Left lobe of liver (tissue), 2 donors: ENCODE measurements around the gene DCC. TPM values are rescaled to one million over a fixed set of nuclear protein-coding genes. Genes with fewer than 3 reads are reported as not detected.

Source experiments
- ATAC-seq: fragments of 200-7000 bp; cut with Tn5 transposase; one replicate; pipeline ENCODE4 v1.9.1; 2020; ENCODE audit warnings: mild to moderate bottlenecking, moderate library complexity
- DNase-seq: peaks from one replicate; pipeline ENCODE4 v3.0.0-alpha.2; 2020; ENCODE audit warnings: low spot score
- total RNA-seq: library from RNA; stranded (reverse); gene quantifications from one replicate; pipeline ENCODE4 v1.2.1, GENCODE V29; 2021
- donor health status: DM: no; HTN: no; CAD: no; lungs with moderate emphysema.
- donor health status: DM: no; HTN: yes; CAD: no.

The DCC gene
- total RNA-seq, 1 donor from 2014 or later: not detected

GRCh38 chr18:52577795-52578194, 237.8 kb downstream of the DCC start:
- DNase-seq (no peak), ATAC-seq (no peak)

DNA sequence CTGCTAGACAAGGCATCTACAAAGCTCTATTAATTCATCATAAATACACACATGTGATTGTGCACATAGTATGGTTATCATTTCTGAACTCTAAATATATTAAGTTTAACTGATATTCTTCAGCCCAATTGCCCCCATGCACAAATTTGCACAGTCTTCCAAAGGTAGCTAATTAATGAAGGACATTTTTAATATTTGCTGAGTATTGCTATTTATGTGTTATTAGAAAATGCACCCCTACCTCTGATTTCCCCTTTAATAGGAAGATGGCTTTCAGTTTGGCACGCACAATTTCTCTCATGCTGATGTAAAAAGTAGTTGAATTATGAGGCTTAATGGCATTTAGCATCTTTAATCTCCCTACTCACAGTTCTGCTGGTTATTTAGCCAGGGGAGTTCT, 242.1 kb downstream of the DCC start:
- ATAC-seq (no peak), DNase-seq (no peak)

GRCh38 chr18:52582516-52582915, 242.5 kb downstream of the DCC start:
- DNase-seq (no peak), ATAC-seq (no peak)

DNA sequence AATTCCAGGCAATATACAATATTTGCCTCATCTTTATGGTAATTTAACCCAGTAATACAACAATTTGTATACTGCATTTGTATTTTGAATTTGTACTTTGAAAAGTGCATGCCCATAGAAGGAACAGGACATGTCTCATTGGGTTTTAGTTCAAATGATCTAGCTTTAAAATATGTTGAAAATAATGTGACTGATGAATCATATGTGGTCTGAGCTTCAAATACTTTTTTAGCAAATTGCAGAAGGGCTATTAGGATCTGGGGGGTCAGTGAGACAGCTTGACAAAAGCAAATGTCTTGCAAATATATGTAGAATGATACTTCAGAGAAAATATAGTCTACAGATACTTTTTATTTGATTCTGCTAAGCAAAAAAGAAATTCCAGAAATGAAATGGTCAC, 248.9 kb downstream of the DCC start:
- ATAC-seq: no peak

DNA sequence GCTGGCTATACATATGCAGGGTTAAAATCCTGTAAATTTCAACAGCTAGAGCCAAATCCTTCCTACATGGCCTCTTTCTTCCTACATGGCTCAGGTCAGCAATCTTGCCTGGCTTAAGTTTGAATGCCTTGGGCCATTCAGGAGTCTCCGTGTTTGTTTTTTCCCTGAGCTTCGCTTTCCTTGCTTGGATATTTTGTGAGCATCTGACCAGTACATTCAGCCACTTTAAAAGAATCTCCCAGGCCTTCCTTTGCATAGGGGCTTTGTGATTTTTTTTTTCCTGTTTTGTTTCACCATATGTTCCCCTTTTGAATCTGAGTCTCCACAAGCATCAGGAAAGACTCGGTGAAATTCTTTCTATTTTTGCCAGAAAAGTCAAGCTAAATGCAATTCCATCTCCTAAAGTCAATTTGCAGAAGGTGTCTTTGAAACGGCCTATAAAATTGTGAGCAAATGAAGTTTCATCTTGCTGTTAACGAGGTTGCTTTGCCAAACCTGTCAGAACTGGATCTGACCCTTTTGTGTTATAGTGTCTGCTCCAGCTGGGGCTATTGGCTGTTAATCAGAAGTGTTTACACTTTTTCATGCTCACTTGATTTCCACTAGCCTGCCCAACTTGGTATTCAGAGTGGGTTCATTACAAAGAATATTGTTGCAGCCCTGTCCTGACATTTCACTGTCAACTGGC, 256.9 kb downstream of the DCC start:
- no peak for ATAC-seq
- no peak for DNase-seq

More for the DNA sequence above, 248.9 kb downstream of the DCC start:
- no peak for DNase-seq

GRCh38 chr18:52598921-52599320, 258.9 kb downstream of the DCC start:
- ATAC-seq: no peak
- DNase-seq: no peak

GRCh38 chr18:52602820-52603219, 262.8 kb downstream of the DCC start:
- DNase-seq: no peak
- no peak for ATAC-seq

- ATAC-seq (no peak), DNase-seq (no peak)
These were observed 265.3 kb downstream of the DCC start for GRCh38 chr18:52605345-52605744.

DNA sequence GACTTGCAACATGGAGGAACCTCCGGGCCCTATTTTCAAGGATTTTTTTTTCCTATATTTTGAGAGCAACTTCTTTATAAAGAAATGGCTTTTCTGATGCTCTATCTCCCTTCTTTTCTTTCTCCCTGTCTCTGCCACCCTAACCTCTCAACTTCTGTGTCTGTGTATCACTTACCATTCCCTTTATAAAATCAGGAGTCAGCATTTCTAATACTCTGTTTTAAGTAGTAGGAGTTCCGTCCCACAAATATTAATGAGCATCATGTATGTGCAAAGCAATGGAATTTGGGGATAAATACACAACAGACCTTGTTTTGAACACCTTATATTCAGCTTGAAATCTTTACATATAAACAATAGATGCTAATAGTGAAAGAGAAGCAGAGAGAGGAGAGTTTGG, 268.0 kb downstream of the DCC start:
- ATAC-seq (no peak), DNase-seq (no peak)

GRCh38 chr18:52610451-52611115, 270.6 kb downstream of the DCC start:
- ATAC-seq (no peak), DNase-seq (no peak)

DNA sequence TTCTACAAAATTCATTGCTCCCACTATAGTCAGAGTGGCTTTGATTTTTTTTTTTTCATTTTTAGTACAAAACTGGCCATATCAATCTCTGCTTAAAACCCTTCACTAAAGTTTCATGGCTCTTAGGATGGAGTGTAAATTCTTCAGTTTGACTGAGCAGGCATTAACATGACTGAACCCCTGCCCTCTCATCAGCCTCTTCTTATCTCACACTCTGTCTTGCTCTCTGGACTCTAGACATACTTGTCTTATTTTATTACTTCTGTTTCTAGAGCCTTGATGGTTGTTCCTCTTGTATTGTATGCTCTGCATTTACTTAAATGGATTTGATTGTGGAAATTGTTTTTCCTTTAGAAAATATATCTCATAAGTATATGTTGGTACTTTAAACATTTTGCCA, 272.4 kb downstream of the DCC start:
- no peak for DNase-seq
- no peak for ATAC-seq

DNA sequence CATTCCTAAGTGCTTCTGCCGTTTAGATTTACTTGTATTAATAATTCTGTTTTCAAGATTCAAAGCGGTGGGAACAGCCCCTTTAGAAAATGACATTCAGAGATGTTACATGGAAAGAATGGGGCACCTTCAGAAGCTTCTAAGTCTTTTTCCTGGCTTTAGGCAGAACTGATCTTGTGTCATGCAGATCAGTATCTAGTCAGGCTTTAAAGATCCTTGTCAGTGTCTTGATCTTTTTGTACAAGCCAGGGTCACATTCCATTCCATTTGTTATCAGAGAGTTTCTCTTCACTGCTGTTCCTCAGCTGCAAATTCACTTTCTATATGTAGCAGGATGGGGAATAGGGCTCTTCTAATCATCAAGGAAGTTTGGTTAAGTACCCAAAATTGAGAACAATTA, 275.3 kb downstream of the DCC start:
- no peak for ATAC-seq
- no peak for DNase-seq

DNA sequence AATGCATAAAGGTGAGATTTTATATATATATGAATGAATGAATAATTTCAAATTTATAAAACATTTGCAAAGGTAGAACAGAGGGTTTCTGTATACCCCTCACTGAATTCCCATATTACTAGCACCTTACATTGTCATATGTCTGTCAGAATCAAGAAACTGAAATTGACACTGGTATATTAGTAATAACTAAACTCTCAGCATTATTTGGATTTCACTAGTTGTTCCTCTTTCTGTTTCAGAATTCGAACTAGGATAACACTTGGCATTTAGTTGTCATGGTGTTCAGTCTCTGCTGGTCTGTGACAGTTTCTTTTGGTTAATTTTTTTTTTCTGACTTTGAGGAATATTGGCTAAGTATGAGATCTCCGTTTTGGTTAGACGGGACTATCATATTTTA, 275.9 kb downstream of the DCC start:
- DNase-seq (no peak), ATAC-seq (no peak)

- no peak for DNase-seq
- ATAC-seq: no peak
These were observed 277.9 kb downstream of the DCC start for GRCh38 chr18:52617931-52618330.

GRCh38 chr18:52620926-52621439, 281.0 kb downstream of the DCC start:
- DNase-seq: no peak
- no peak for ATAC-seq

GRCh38 chr18:52624702-52625101, 284.7 kb downstream of the DCC start:
- no peak for ATAC-seq

DNA sequence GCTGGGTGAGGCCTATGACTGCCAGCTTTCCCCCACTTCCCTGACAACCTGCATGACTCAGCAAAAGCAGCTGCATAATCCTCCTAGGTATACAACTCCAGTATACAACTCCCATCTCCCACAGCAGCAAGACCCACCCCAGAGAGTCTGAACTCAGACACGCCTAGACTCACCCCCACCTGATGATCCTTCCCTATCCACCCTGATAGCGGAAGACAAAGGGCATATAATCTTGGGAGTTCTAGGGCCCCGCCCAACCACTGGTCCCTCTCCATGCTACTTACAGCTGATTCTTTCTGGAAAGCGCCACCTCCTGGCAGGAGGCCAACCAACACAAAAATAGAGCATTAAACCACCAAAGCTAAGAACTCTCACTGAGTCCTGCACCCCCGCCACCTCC, 296.5 kb downstream of the DCC start:
- ATAC-seq (no peak), DNase-seq (no peak)

More at GRCh38 chr18:52624702-52625101, 284.7 kb downstream of the DCC start:
- DNase-seq: no peak

DNA sequence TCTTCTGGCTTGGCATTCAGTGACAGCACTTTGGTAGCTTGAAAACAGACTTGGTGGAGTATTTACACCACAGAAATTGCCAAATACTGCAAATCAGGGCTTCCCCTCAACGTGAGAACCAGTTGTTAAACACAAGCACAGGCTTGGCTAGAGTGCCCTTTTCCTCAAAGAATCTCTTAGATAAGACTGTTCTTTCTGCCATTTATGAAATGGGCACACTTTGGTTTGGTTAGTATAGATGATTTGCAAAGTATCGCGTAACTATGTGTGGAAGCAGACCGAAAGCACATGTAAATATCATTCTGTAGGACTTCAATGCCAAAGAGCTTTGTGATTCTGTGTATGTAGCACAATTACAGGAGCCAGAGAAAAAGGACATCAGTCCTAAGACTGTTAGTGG, 308.2 kb downstream of the DCC start:
- ATAC-seq (no peak), DNase-seq (no peak)

DNA sequence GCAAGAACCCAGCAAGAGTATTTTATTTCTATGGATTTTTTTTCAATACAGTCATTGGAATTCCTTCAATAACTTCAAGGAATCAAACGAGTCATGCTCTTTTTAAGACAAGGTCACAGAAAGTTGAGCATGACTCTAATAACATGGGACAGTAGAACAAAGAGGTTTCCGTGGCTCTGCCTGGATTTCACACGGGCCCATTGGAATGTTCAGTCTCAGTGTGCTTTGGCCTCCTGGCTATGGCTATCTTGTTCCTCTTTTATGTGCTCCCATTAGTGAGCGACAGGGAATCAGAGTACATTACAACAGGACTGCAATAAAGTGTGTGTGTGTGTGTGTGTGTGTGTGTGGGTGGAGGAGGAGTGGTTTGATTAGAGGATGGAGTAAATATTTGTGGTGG, 312.4 kb downstream of the DCC start:
- DNase-seq (no peak), ATAC-seq (no peak)

- ATAC-seq (no peak), DNase-seq (no peak)
These were observed 317.2 kb downstream of the DCC start for GRCh38 chr18:52657043-52657805.

GRCh38 chr18:52667463-52668065, 327.6 kb downstream of the DCC start:
- ATAC-seq: no peak
- DNase-seq: no peak
